GM19240 (cell line): ENCODE results near the gene JUNB.
"Not testable (repeated sequence)": the region's sequence is repeated elsewhere in the genome, so short reads cannot be mapped to it uniquely, and the experiment has no call there.

Experiments
- DNase-seq: peaks from one replicate; pipeline ENCODE4 v3.0.0; 2011; ENCODE audit warnings: low spot score; ENCODE audit not compliant: insufficient read length

JUNB gene

GRCh38 chr19:12804051-12804450 is 12.8 kb downstream of the JUNB start:
- DNase-seq, result no peak

DNA sequence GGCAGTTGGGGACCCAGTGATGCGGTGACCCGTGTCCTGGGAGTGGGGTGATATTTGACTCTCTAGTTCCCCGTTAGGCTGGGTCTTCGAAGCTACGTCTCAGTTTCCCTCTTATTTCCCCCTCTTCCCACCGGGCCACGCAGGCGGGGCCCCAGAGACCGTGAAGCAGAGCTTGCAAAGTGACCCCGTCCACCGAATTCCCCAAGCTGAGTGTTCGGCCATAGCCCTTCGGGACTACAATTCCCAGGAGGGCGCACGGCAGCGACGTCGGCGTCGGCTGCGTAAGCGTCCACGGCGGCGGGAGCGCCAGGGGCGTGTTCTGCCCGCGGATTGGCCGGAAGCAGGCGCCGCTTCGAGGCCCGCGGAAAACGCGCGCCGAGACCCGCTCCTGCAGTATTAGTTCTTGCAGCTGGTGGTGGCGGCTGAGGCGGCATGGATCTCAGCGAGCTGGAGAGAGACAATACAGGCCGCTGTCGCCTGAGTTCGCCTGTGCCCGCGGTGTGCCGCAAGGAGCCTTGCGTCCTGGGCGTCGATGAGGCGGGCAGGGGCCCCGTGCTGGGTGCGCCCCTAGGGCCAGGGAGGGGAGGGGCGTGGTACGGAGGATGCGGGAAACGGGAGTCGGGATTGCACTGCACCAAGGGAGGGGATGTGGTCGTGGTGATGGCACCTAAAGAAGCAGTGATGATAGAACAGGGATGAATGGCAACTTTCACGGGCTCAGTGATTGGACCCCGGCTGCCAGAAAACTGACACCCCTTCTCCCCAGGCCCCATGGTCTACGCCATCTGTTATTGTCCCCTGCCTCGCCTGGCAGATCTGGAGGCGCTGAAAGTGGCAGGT is 15.2 kb downstream of the JUNB start, which contains the start of gene RNASEH2A:
Gene RNASEH2A, plus strand, starts transcription at position 343 of the 840 bp plus-strand sequence. Its CDS starts 90 bp downstream, at position 433.
- peak; percentile 96 for DNase-seq

- DNase-seq, result no peak
Observed at GRCh38 chr19:12815088-12815487, 23.8 kb downstream of the JUNB start.

DNA sequence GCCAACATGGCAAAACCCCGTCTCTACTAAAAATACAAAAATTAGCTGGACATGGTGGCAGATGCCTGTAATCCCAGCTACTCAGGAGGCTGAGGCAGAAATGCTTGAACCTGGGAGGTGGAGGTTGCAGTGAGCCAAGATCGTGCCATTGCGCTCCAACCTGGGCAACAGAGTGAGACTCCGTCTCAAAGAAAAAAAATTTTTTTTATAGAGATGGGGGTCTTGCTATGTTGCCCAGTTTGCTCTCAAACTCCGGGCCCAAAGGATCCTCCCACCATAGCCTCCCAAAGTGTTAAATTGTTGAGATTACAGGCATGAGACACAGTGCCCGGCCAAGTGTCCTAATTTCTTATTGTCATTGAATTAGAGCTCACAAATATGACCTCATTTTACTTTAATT is 25.9 kb downstream of the JUNB start:
- not testable (repeated sequence) for DNase-seq

DNA sequence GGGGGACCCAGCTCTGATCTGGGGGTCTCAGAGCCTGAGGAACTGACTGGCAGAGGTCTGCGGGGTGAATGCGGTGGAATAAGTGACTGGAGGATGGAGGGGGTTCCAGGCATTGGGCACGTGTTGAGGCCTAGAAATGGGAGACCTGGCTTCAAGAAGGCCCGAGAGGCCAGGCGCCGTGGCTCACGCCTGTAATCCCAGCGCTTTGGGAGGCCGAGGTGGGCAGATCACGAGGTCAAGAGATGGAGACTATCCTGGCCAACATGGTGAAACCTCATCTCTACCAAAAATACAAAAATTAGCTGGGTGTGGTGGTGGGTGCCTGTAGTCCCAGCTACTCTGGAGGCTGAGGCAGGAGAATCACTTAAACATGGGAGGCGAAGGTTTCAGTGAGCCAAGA is 26.5 kb downstream of the JUNB start:
- not testable (repeated sequence) for DNase-seq

- no peak for DNase-seq
Observed at GRCh38 chr19:12821761-12822160, 30.5 kb downstream of the JUNB start.

GRCh38 chr19:12825254-12826131 is 34.2 kb downstream of the JUNB start:
- DNase-seq, result no peak

GRCh38 chr19:12828494-12828893 is 37.2 kb downstream of the JUNB start:
- no peak for DNase-seq

GRCh38 chr19:12833418-12833737 is 42.1 kb downstream of the JUNB start:
- DNase-seq, result no peak

GRCh38 chr19:12833738-12834565 is 42.7 kb downstream of the JUNB start:
- no peak for DNase-seq

DNA sequence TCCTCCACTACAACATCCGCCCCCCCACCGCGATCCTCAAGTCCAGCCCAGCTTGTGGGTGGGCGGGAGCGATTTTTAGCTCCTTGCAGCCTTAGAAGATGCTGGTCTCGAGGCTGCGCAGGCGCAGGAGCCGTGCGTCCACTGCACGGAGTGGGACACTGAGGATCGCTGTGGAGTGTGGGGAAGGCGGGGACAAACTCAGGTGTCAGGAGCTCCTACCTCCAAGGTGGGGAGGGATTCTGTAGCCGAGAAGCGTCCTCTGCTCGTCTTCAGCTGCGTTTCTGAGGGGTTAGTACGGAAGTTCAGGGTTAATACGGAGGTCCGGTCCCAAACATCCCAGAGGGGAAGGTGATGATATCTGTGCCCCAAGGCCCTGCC is 43.3 kb downstream of the JUNB start, which contains the start of gene RTBDN:
Gene RTBDN, minus strand, starts transcription at position 14 of the 378 bp plus-strand sequence. CDS start 4,600 bp downstream, outside the sequence.
- DNase-seq, result no peak

- no peak for DNase-seq
Observed at GRCh38 chr19:12834976-12835757, 43.9 kb downstream of the JUNB start.

DNA sequence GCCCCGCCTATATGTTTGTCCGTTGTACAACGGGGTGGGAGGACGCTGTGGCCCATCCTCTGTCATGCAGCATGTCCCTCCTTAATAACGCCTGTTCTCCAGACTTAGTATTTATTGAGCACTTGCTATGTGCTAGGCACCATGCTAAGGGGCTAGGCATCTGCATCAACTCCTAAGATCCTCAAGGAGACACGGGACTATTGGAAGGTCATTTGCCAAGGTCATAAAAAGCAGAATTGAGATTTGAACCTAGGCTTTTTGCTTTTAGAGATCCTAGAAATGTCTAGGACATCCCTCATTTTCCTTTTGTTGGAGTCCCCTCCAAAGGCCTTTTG is 45.2 kb downstream of the JUNB start:
- DNase-seq, result no peak

- DNase-seq, result no peak
Observed at GRCh38 chr19:12837225-12837624, 45.9 kb downstream of the JUNB start.

GRCh38 chr19:12838182-12838885 is 47.0 kb downstream of the JUNB start, which contains the start of gene MAST1:
MAST1 (plus strand) TSS chr19:12838515; CDS start chr19:12838573, 58 bp downstream.
- no peak for DNase-seq

- no peak for DNase-seq
Observed at GRCh38 chr19:12838886-12839756, 47.8 kb downstream of the JUNB start.

DNA sequence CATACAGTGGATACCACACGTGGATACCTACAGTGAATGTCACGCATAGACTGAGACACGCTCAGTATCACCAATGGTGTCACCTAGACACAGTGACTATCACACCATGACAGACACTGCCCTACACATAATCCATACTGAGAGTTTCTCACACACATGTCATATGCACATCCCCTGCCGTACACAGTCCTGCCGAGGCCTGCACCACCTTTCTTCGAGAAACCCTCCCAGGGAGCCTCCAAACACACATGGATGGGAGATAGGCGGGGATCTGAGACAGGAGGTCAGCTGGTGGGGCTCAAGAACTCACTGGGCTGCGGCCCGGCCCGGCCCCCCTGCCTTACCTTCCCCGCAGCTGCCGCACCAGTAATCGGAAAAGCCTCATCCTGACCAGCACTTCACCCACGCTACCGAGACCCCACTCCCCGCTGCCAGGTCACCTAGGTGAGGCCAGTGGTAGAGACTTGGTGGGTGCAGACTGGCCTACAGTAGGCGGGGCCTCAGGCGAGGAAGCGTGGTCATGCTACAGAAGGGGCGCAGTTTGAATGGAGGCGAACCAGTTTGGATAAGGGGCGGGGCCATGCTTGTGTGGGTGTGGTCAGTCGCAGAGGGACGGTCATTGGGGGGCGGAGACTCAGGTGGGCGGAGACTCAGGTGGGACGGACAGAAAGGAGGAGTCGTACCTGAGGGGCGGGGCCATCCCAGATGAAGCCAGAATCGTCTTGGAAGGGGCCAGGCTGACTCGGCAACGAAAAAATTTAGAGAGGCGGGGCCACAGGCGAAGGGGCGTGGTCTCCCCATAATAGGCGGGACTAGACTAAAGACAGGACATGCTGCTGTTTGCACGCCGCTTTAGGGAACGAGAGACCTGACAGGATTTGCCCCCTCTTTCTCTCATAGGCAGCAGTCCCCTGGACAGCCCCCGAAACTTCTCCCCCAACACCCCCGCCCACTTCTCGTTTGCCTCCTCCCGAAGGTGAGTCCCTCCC is 49.1 kb downstream of the JUNB start:
- DNase-seq, result no peak

- no peak for DNase-seq
Observed at GRCh38 chr19:12841094-12841493, 49.8 kb downstream of the JUNB start.
